Stomach smooth muscle (tissue), 2 donors: ENCODE measurements around the gene GBX1.
A peak's percentile ranks its signal among the peaks of the same experiment; 100 is the strongest.

Experiments
- H3K27ac ChIP-seq: one replicate; pipeline ENCODE4 v1.7.0; 2013; ENCODE audit warnings: mild to moderate bottlenecking, low read length, inconsistent platforms
- H3K27me3 ChIP-seq, 2 donors: one replicate each; pipeline ENCODE4 v1.7.0; 2013; ENCODE audit warnings: low read length in 2 of 2; ENCODE audit not compliant: insufficient read depth in 2 of 2, control insufficient read depth in 1 of 2
- H3K36me3 ChIP-seq, 2 donors: one replicate each; pipeline ENCODE4 v1.7.0; 2013; ENCODE audit warnings: low read length in 2 of 2; ENCODE audit not compliant: control insufficient read depth in 2 of 2, insufficient read depth in 2 of 2
- H3K4me1 ChIP-seq: one replicate; pipeline ENCODE4 v1.7.0; 2013; ENCODE audit warnings: low read length; ENCODE audit not compliant: control insufficient read depth, insufficient read depth
- H3K4me3 ChIP-seq, 2 donors: one replicate each; pipeline ENCODE4 v1.7.0; 2013; ENCODE audit warnings: low read length in 2 of 2
- H3K9ac ChIP-seq, 2 donors: one replicate each; pipeline ENCODE4 v1.7.0; 2013; ENCODE audit warnings: low read length in 2 of 2, mild to moderate bottlenecking in 1 of 2
- H3K9me3 ChIP-seq, 2 donors: one replicate each; pipeline ENCODE4 v1.7.0; 2013; ENCODE audit warnings: low read length in 2 of 2; ENCODE audit not compliant: control insufficient read depth in 2 of 2
- donor health status: healthy.
- donor health status: Pancreatic carcinoma.

GBX1 gene

GRCh38 chr7:151167197-151167961 is at the start of gene GBX1:
GBX1 (minus strand) TSS chr7:151167694; CDS start chr7:151167548, 146 bp downstream.
- Histone ChIP-seq H3K27me3 (peaks cover 40 to 51% of the 10 kb centered on the region in 2 donors), H3K9ac (no peak within 1 kb of the TSS), H3K27ac (no peak within 1 kb of the TSS), H3K9me3 (no peaks in the 10 kb centered on the region), H3K4me1 (peaks cover 16% of the 10 kb centered on the region), H3K36me3 (no peaks in the 10 kb centered on the region), H3K4me3 (peak within 1 kb of the TSS; percentile 31 to 64)

- no peaks in the 10 kb centered on the region for H3K4me1 ChIP-seq
- no peaks in the 10 kb centered on the region for H3K9me3 ChIP-seq
- no peak overlapping the region for H3K4me3 ChIP-seq
- peaks cover 54 to 60% of the 10 kb centered on the region in 2 donors for H3K36me3 ChIP-seq
- no peak overlapping the region for H3K27ac ChIP-seq
- no peak overlapping the region for H3K9ac ChIP-seq
- H3K27me3 ChIP-seq: no peaks in the 10 kb centered on the region
Observed at GRCh38 chr7:151215396-151215795, 47.9 kb upstream of the GBX1 start.

- peaks cover 46 to 51% of the 10 kb centered on the region in 2 donors for H3K36me3 ChIP-seq
- H3K9me3 ChIP-seq: no peaks in the 10 kb centered on the region
- H3K27ac ChIP-seq: no peak overlapping the region
- no peak overlapping the region for H3K4me3 ChIP-seq
- no peaks in the 10 kb centered on the region for H3K4me1 ChIP-seq
- H3K9ac ChIP-seq: no peak overlapping the region
- no peaks in the 10 kb centered on the region for H3K27me3 ChIP-seq
Observed at GRCh38 chr7:151213826-151214225, 46.3 kb upstream of the GBX1 start.

GRCh38 chr7:151212626-151213025 is 45.1 kb upstream of the GBX1 start:
- peaks cover 35 to 43% of the 10 kb centered on the region in 2 donors for H3K36me3 ChIP-seq
- no peak overlapping the region for H3K27ac ChIP-seq
- no peak overlapping the region for H3K9ac ChIP-seq
- no peak overlapping the region for H3K4me3 ChIP-seq
- H3K9me3 ChIP-seq: no peaks in the 10 kb centered on the region
- H3K4me1 ChIP-seq: no peaks in the 10 kb centered on the region
- no peaks in the 10 kb centered on the region for H3K27me3 ChIP-seq

GRCh38 chr7:151211155-151211772 is 43.8 kb upstream of the GBX1 start:
- no peak overlapping the region for H3K27ac ChIP-seq
- H3K27me3 ChIP-seq: no peaks in the 10 kb centered on the region
- no peak overlapping the region for H3K9ac ChIP-seq
- H3K4me3 ChIP-seq: no peak overlapping the region
- H3K36me3 ChIP-seq: peaks cover 30 to 32% of the 10 kb centered on the region in 2 donors
- no peaks in the 10 kb centered on the region for H3K9me3 ChIP-seq
- no peaks in the 10 kb centered on the region for H3K4me1 ChIP-seq

GRCh38 chr7:151210087-151210854 is 42.8 kb upstream of the GBX1 start, which contains the start of gene H2BK1:
H2BK1 (minus strand) TSS chr7:151210488; CDS start chr7:151210318, 170 bp downstream.
- H3K4me1 ChIP-seq: no peaks in the 10 kb centered on the region
- peaks cover 22% of the 10 kb centered on the region in 2 donors for H3K36me3 ChIP-seq
- no peak within 1 kb of the TSS for H3K4me3 ChIP-seq
- no peak within 1 kb of the TSS for H3K27ac ChIP-seq
- H3K9me3 ChIP-seq: no peaks in the 10 kb centered on the region
- H3K27me3 ChIP-seq: no peaks in the 10 kb centered on the region
- H3K9ac ChIP-seq: no peak within 1 kb of the TSS

- H3K4me3 ChIP-seq: no peak overlapping the region
- no peak overlapping the region for H3K27ac ChIP-seq
- peaks cover 15 to 16% of the 10 kb centered on the region in 2 donors for H3K36me3 ChIP-seq
- H3K4me1 ChIP-seq: no peaks in the 10 kb centered on the region
- peaks cover 1 to 3% of the 10 kb centered on the region in 2 donors for H3K27me3 ChIP-seq
- H3K9me3 ChIP-seq: no peaks in the 10 kb centered on the region
- no peak overlapping the region for H3K9ac ChIP-seq
Observed at GRCh38 chr7:151209588-151209987, 42.1 kb upstream of the GBX1 start.

- no peak overlapping the region for H3K4me3 ChIP-seq
- H3K4me1 ChIP-seq: no peaks in the 10 kb centered on the region
- H3K9ac ChIP-seq: no peak overlapping the region
- H3K27ac ChIP-seq: no peak overlapping the region
- no peaks in the 10 kb centered on the region for H3K9me3 ChIP-seq
- H3K27me3 ChIP-seq: peaks cover 9 to 11% of the 10 kb centered on the region in 2 donors
- H3K36me3 ChIP-seq: peaks cover 3 to 4% of the 10 kb centered on the region in 2 donors
Observed at GRCh38 chr7:151208253-151208862, 40.9 kb upstream of the GBX1 start.

GRCh38 chr7:151207804-151208203 is 40.3 kb upstream of the GBX1 start:
- no peaks in the 10 kb centered on the region for H3K4me1 ChIP-seq
- no peaks in the 10 kb centered on the region for H3K36me3 ChIP-seq
- H3K9ac ChIP-seq: no peak overlapping the region
- no peaks in the 10 kb centered on the region for H3K9me3 ChIP-seq
- no peak overlapping the region for H3K27ac ChIP-seq
- H3K4me3 ChIP-seq: no peak overlapping the region
- peaks cover 9 to 12% of the 10 kb centered on the region in 2 donors for H3K27me3 ChIP-seq

GRCh38 chr7:151207315-151207714 is 39.8 kb upstream of the GBX1 start:
- Histone ChIP-seq H3K9ac (no peak overlapping the region), H3K4me1 (no peaks in the 10 kb centered on the region), H3K4me3 (no peak overlapping the region), H3K36me3 (no peaks in the 10 kb centered on the region), H3K27me3 (peaks cover 9 to 12% of the 10 kb centered on the region in 2 donors), H3K27ac (no peak overlapping the region), H3K9me3 (no peaks in the 10 kb centered on the region)
